Lung (tissue), 12 donors: ENCODE results near the gene USP33. TPM values are rescaled to one million over a fixed set of nuclear protein-coding genes. Genes with fewer than 3 reads are reported as not detected.
"Not testable (repeated sequence)": the region's sequence is repeated elsewhere in the genome, so short reads cannot be mapped to it uniquely, and the experiment has no call there.

Experiments
- ATAC-seq: fragments of 200-7000 bp; cut with Tn5 transposase; one replicate; pipeline ENCODE4 v1.9.1; 2020; ENCODE audit warnings: moderate number of reproducible peaks; ENCODE audit not compliant: insufficient read depth, low FRiP score
- DNase-seq, 3 donors: peaks; one replicate each; pipeline ENCODE4 v3.0.0-alpha.2; 2013 to 2017
- H3K27ac ChIP-seq, 2 donors: one replicate each; pipeline ENCODE4 v1.5.1; 2013; ENCODE audit warnings: mild to moderate bottlenecking in 2 of 2, moderate library complexity in 2 of 2, control low read depth in 1 of 2, inconsistent platforms in 1 of 2, low read depth in 1 of 2, low read length in 1 of 2
- H3K27me3 ChIP-seq, 3 donors: one replicate each; pipeline ENCODE4 v1.5.1; 2013; ENCODE audit warnings: low read length in 2 of 3; ENCODE audit not compliant: control insufficient read depth in 3 of 3, insufficient read depth in 3 of 3
- H3K36me3 ChIP-seq, 4 donors: one replicate each; pipeline ENCODE4 v1.5.1; 2013; ENCODE audit warnings: low read length in 4 of 4, mild to moderate bottlenecking in 1 of 4, moderate library complexity in 1 of 4; ENCODE audit not compliant: control insufficient read depth in 4 of 4, insufficient read depth in 4 of 4
- H3K4me1 ChIP-seq, 5 donors: one replicate each; pipeline ENCODE4 v1.5.1; 2013; ENCODE audit warnings: low read length in 5 of 5, mild to moderate bottlenecking in 2 of 5, moderate library complexity in 1 of 5; ENCODE audit not compliant: control insufficient read depth in 5 of 5, insufficient read depth in 5 of 5
- H3K4me3 ChIP-seq: one replicate; pipeline ENCODE4 v1.5.1; 2013; ENCODE audit warnings: mild to moderate bottlenecking, control low read depth, moderate library complexity
- H3K9ac ChIP-seq, 2 donors: one replicate each; pipeline ENCODE4 v1.5.1; 2013; ENCODE audit warnings: low read length in 2 of 2, control low read depth in 1 of 2; ENCODE audit not compliant: insufficient read depth in 1 of 2
- H3K9me3 ChIP-seq, 4 donors: one replicate each; pipeline ENCODE4 v1.5.1; 2013; ENCODE audit warnings: low read length in 3 of 4, mild to moderate bottlenecking in 1 of 4, moderate library complexity in 1 of 4; ENCODE audit not compliant: control insufficient read depth in 4 of 4, insufficient read depth in 3 of 4
- CTCF ChIP-seq: IDR thresholded peaks from 2 replicates; pipeline ENCODE4 v1.5.1; 2012; ENCODE audit warnings: mild to moderate bottlenecking; ENCODE audit errors: control extremely low read depth, extremely low read depth
- WGBS, 2 donors: extraction: QIAGEN DNeasy Blood & Tissue Kit; methylation state at CpG; one replicate each; pipeline ENCODE4 v1.1.7; 2013; 5-methylcytosine and 5-hydroxymethylcytosine counted together
- polyA plus RNA-seq, 2 donors: library from polyadenylated mRNA; stranded (reverse); fragments of 200-250 nt; gene quantifications; one replicate each; pipeline ENCODE4 v1.2.1, GENCODE V29; 2013
- total RNA-seq, 2 donors: library from RNA; depleted of rRNA in 1 of 2; stranded (reverse); fragments of >200 nt in 1 of 2; gene quantifications; one replicate each; pipeline ENCODE4 v1.2.1, GENCODE V29; 2014 to 2021
- donor health status: control.
- donor health status: control.
- donor health status: Bipolar disorder and iron deficiency.
- donor health status: healthy.
- donor health status: DM: yes; HTN: yes; CAD: no.

USP33 gene
- total and polyA plus RNA-seq, 4 donors, result 21.9 to 171 (median 40.6) TPM

- ATAC-seq (no peak), DNase-seq (no peak)
- Histone ChIP-seq H3K27me3 (no peaks in the 10 kb centered on the region), H3K4me1 (no peaks in the 10 kb centered on the region), H3K4me3 (no peak overlapping the region), H3K36me3 (peaks cover 22 to 47% (median 39%) of the 10 kb centered on the region in 4 donors), H3K9me3 (no peaks in the 10 kb centered on the region), H3K9ac (no peak overlapping the region), H3K27ac (no peak overlapping the region)
- TF ChIP-seq CTCF, result no peak
- 91 to 94% methylated on average over 3 of the region's 3 CpGs for WGBS, 2 donors
Observed at GRCh38 chr1:77709727-77710126, 49.9 kb downstream of the USP33 start.

GRCh38 chr1:77706321-77706720, 53.3 kb downstream of the USP33 start:
- 95 to 97% methylated on average over 4 of the region's 4 CpGs for WGBS, 2 donors
- DNase-seq, result no peak
- Histone ChIP-seq H3K9ac (no peak overlapping the region), H3K9me3 (no peaks in the 10 kb centered on the region), H3K4me3 (no peak overlapping the region), H3K4me1 (no peaks in the 10 kb centered on the region), H3K27me3 (no peaks in the 10 kb centered on the region), H3K36me3 (peaks cover 17 to 34% (median 31%) of the 10 kb centered on the region in 4 donors), H3K27ac (no peak overlapping the region)
- ATAC-seq, result no peak
- no peak for TF ChIP-seq CTCF

- no peak overlapping the region for H3K4me3 ChIP-seq
- H3K4me1 ChIP-seq, result no peaks in the 10 kb centered on the region
- no peak for ATAC-seq
- no peaks in the 10 kb centered on the region for H3K9me3 ChIP-seq
- H3K36me3 ChIP-seq, result peaks cover 12 to 27% (median 20%) of the 10 kb centered on the region in 4 donors
- DNase-seq, result no peak
- no peaks in the 10 kb centered on the region for H3K27me3 ChIP-seq
- TF ChIP-seq CTCF, result no peak
- peak overlapping the region in 1 of 2 donors; percentile 13 for H3K9ac ChIP-seq
- WGBS, 2 donors, result 35 to 52% methylated on average over 2 of the region's 2 CpGs
- H3K27ac ChIP-seq, result no peak overlapping the region
Observed at GRCh38 chr1:77704736-77705135, 54.9 kb downstream of the USP33 start.

GRCh38 chr1:77699673-77700072, 60.0 kb downstream of the USP33 start:
- not testable (repeated sequence) for H3K27me3 ChIP-seq, H3K9ac ChIP-seq, H3K9me3 ChIP-seq, H3K27ac ChIP-seq, H3K4me3 ChIP-seq, H3K4me1 ChIP-seq, ATAC-seq, DNase-seq
- 95 to 96% methylated on average over 1 of the region's 1 CpG for WGBS, 2 donors
- peaks cover 6 to 30% (median 12%) of the 10 kb centered on the region in 4 donors for H3K36me3 ChIP-seq
